Measurements from ENCODE around the gene TMEM52.
A peak's percentile ranks its signal among the peaks of the same experiment; 100 is the strongest.

Gene TMEM52

GRCh38 chr1:1959840-1960479 is 40.9 kb upstream of the TMEM52 start (continued):
- TF ChIP-seq PRDM2 (tag by site-specific recombination; IDR thresholded peaks at IDR 0.05; ENCODE audit: borderline replicate concordance) (no peak), YY1 (tag by site-specific recombination; IDR thresholded peaks at IDR 0.05) (no peak; the same call in 1 of the 2 replicates), ZNF132 (tag by site-specific recombination; IDR thresholded peaks at IDR 0.05; ENCODE audit: borderline replicate concordance) (no peak), ZBTB6 (tag by site-specific recombination; IDR thresholded peaks at IDR 0.05) (no peak), WT1 (tag by site-specific recombination; IDR thresholded peaks at IDR 0.05) (peak; percentile 50; the same call in 1 of the 2 replicates), SCRT1 (tag by site-specific recombination; IDR thresholded peaks at IDR 0.05; ENCODE audit: borderline replicate concordance) (no peak), ZNF514 (tag by site-specific recombination; IDR thresholded peaks at IDR 0.05) (no peak), ZNF76 (tag by site-specific recombination; IDR thresholded peaks at IDR 0.05; ENCODE audit: borderline replicate concordance, low read depth) (peak; percentile 38; the same call in 1 of the 2 replicates), ZNF843 (tag by site-specific recombination; IDR thresholded peaks at IDR 0.05) (no peak; the same call in 1 of the 2 replicates), SALL2 (tag by site-specific recombination; IDR thresholded peaks at IDR 0.05; ENCODE audit: borderline replicate concordance) (no peak), ZNF23 (tag by site-specific recombination; IDR thresholded peaks at IDR 0.05; ENCODE audit: borderline replicate concordance) (no peak), ZBTB10 (tag by site-specific recombination; IDR thresholded peaks at IDR 0.05) (peak; percentile 72; the same call in 1 of the 2 replicates), ZNF654 (tag by site-specific recombination; IDR thresholded peaks at IDR 0.05; ENCODE audit: low read depth) (peak; percentile 49), BCL11B (tag by site-specific recombination; IDR thresholded peaks at IDR 0.05; ENCODE audit: low read depth) (peak; percentile 74; the same call in 1 of the 2 replicates), ZNF449 (tag by site-specific recombination; IDR thresholded peaks at IDR 0.05) (no peak), ZNF777 (tag by site-specific recombination; IDR thresholded peaks at IDR 0.05; ENCODE audit: borderline replicate concordance) (no peak), PATZ1 (tag by site-specific recombination; IDR thresholded peaks at IDR 0.05) (peak; percentile 99), ZFP41 (tag by site-specific recombination; IDR thresholded peaks at IDR 0.05; ENCODE audit: borderline replicate concordance) (no peak), ZFHX2 (tag by site-specific recombination; conservative IDR thresholded peaks at IDR 0.05) (peak; percentile 48), ZNF155 (tag by site-specific recombination; IDR thresholded peaks at IDR 0.05) (no peak), ZSCAN30 (tag by site-specific recombination; IDR thresholded peaks at IDR 0.05) (peak; percentile 50), ZNF513 (tag by site-specific recombination; IDR thresholded peaks at IDR 0.05) (no peak), ZNF354C (tag by site-specific recombination; IDR thresholded peaks at IDR 0.05; ENCODE audit: borderline replicate concordance, low read depth) (no peak)
